GM03348 (cell line): ENCODE results near the gene DMD.
A peak's percentile ranks its signal among the peaks of the same experiment; 100 is the strongest.
"Not testable (repeated sequence)": the region's sequence is repeated elsewhere in the genome, so short reads cannot be mapped to it uniquely, and the experiment has no call there.

Experiments used
- DNase-seq: peaks from one replicate; pipeline ENCODE4 v3.0.0; 2012; ENCODE audit warnings: low spot score

The DMD gene

GRCh38 chrX:32016195-32016594 is 1195.2 kb downstream of the DMD start:
- DNase-seq, result no peak

DNA sequence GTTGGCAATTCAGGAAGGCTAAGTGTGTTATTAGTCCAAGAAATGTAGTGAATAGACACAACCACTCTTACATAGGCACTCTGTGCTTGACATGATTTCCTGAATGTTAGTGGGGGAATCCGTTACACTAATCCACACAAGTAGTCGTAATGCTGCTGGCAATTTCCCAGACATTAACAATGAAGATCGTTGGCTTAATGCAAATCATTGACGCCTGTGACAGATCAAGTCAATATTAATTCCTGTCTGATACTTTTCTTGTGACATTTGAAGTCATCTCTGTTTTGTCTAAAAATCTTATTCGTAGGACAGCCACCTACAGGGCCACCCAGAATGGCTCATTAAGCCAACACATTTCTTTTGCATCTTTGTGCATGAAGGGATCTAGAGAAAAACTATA is 1200.4 kb downstream of the DMD start:
- no peak for DNase-seq

- no peak for DNase-seq
Measured at GRCh38 chrX:32010212-32010611, 1201.1 kb downstream of the DMD start.

DNA sequence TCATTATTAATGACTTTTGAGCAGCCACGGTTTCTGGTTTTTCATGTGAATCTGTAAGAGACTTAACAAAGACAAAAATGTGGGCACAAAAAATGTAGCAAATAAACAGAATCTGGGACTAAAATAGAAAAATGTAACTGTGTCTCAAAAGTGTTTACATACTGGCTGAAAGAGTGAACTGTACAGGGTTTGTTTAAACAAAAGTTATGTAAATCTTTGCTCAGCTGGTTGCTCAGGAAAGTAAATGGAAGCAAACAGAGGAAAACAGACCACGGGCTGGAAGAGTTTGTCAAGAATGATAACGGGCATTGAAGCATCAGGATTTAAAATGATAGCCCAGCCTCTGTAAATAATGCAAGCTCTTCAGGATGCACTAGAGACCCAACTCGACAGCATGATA is 1217.7 kb downstream of the DMD start:
- no peak for DNase-seq

GRCh38 chrX:31988975-31989374 is 1222.4 kb downstream of the DMD start:
- no peak for DNase-seq

DNA sequence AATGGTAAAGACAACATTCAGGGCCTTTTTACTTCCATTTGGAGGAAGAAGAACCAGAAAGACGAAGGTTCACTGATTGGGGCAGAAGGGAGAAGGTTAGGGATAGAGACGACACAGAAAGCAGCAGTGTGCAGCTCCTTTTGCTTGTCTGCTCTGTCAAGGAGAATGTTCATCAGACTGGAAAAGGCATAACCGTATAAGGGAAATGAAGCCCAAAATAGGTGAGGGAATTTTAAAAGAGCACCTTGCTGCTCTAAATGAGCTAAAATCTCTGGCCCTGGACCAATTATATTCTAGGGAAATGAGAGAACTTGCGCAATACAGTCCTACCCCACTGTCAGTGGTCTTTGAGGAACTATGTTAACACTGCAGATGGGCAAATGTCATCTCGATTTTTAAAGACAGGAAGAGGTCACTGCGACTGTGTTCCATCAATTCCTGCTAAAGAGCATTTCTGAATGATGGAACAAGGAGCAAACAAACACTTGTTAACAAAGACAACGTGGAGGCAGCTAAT is 1229.7 kb downstream of the DMD start:
- DNase-seq, result no peak

GRCh38 chrX:31969714-31970113 is 1241.6 kb downstream of the DMD start:
- DNase-seq, result no peak

GRCh38 chrX:31962256-31962655 is 1249.1 kb downstream of the DMD start:
- no peak for DNase-seq

GRCh38 chrX:31934842-31935370 is 1276.4 kb downstream of the DMD start:
- no peak for DNase-seq

DNA sequence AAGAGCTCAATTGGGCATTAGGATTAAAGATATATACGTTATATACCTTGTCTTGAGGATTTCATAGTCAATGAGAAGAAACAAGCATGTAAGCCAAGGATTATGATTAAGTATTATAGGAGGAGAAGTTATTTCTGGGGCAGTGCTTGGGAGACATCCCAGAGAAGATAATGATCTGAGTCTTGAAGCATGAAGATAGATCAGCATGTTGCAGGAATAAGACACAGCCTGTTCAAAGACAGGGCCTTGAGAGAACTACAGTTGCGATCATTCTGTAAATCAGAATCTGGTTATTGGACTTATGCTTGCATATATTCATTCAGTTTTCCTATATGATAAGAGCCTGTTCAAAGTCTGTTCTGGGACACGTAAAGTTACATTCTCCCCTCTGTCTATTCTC is 1277.3 kb downstream of the DMD start:
- no peak for DNase-seq

DNA sequence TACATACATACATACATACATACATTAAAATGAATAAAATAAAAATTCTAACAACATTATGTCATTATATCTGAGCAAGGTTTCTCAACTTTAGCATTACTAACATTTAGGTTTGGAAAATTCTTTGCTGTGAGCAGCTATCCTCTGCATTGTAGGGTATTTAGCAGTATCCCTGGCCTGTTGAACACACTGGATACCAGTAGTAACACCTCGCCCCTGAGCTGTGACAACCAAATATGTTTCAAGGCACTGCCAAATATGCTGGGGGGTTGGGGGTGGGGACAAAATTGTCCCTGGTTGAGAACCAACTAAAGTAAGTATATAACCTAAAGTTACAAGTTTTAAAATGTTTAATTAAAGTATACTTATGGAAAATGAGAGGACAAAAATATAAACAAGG is 1278.6 kb downstream of the DMD start:
- no peak for DNase-seq

DNA sequence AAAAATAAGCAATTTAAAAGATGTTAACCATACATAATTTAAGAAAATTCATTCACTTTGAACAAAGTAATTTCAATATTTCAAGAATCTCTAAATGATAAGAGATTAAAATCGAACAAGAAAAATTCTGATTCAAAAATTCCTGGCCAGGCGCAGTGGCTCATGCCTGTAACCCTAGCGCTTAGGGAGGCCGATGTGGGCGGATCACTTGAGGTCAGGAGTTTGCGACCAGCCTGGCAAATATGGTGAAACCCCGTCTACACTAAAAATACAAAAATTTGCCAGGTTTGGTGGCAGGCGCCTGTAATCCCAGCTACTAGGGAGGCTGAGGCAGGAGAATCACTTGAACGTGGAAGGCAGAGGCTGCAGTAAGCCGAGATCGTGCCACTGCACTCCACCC is 1279.0 kb downstream of the DMD start:
- not testable (repeated sequence) for DNase-seq

DNA sequence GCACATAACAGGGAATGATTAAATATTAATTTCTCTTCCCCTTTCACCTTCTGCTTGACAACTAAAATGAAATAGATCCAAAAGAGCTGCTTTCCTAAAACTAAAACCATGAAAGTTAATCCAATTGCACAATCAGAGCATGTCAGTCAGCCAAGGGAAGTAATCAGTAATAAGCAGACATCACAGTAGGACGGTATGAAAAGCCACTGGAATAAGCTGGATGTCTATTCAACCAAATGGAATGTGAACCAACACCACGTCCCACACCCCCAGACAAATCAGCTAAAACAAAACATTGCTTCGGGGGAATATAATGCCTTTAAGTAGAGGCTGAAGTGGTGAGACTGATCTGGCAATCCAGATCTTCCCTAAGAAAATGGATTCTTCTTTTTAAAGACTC is 1280.1 kb downstream of the DMD start:
- peak; percentile 7 for DNase-seq

DNA sequence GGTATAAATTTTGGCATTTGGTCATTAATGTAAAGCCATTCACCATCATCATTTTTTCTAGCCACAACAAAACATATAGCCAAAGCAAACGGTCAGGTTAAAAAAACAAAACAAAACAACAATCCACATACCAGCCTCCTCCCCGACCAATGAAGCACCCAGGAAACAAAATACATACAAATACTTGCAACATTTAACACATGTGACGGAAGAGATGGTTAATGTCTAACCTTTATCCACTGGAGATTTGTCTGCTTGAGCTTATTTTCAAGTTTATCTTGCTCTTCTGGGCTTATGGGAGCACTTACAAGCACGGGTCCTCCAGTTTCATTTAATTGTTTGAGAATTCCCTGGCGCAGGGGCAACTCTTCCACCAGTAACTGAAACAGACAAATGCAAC is 1282.0 kb downstream of the DMD start:
- no peak for DNase-seq

- no peak for DNase-seq
Measured at GRCh38 chrX:31921236-31921635, 1290.1 kb downstream of the DMD start.

GRCh38 chrX:31909850-31910572 is 1301.3 kb downstream of the DMD start:
- no peak for DNase-seq

- no peak for DNase-seq
Measured at GRCh38 chrX:31894152-31894551, 1317.2 kb downstream of the DMD start.

DNA sequence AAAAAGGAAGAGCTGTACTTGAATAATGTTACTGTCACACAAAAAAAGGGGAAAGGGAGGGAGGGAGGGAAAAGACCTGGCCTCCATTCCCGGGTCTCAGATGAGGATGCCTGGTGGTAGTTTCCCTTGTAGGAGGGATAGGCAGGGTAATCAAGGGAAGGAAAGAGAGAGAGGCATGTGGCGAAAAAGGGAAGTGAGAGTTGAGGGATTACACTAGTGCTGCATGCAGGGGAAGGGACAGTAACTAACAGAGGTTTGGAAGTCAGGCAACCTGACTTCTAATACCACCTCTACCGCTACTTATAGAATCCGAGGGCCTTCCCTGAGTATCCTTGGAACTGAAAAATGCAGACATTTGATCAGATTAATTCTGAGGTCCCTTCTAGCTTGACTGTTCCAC is 1317.8 kb downstream of the DMD start:
- DNase-seq, result no peak

GRCh38 chrX:31889088-31889487 is 1322.3 kb downstream of the DMD start:
- no peak for DNase-seq

DNA sequence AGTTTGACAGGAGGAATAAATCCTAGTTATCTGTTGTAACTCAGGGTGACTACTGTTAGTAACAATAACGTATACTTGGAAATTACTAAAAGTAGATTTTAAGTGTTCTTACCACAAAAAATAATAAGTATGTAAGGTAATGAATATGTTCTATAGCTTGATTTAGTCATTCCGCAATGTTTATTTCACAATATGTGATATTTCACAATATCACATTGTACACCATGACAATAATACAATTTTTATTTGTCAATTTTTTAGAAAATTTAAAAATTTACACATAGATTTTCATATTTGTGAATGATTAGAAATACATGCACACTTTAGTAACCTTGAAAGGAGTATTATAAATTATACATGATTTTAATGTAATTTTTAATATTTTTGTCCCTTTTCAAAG is 1326.8 kb downstream of the DMD start:
- no peak for DNase-seq

DNA sequence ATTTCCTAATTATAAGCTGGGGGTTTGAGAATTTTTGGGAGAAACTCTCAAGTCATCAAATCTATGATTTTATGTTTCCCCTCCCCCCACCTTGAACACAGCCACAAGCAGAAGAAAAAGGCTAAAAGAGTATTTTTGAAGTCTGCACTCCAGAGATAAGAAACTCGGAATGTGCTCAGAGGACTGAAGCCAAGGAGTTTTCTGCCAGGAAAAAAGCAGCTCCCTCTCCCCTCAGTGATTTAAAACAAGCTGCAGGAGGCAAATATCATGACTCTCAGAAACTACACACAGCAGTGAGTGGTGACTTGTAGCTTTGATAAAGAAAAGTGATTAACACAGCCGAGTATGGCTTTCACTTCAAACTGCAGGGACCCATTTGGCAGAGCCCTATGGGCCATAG is 1339.3 kb downstream of the DMD start:
- DNase-seq, result no peak

DNA sequence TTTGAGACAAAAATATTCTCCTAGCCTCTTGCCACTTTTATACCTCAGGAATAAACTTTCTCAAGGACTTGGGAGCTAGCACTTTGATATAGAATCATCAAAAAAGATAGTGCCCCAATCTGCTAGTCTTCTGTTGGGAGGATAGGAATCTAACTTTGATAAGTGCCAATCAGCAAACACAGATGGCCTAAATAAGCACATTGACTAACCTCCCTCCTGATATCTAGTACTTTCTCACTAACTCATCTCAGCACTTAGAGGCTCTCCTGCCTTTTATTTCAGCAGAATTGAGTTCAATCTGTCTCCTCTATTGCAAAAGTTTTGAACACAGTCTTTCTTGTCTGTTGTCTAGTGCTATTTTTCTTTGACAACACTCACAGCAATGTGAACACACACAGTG is 1341.1 kb downstream of the DMD start:
- DNase-seq, result no peak

GRCh38 chrX:31860686-31861085 is 1350.7 kb downstream of the DMD start:
- DNase-seq, result no peak

DNA sequence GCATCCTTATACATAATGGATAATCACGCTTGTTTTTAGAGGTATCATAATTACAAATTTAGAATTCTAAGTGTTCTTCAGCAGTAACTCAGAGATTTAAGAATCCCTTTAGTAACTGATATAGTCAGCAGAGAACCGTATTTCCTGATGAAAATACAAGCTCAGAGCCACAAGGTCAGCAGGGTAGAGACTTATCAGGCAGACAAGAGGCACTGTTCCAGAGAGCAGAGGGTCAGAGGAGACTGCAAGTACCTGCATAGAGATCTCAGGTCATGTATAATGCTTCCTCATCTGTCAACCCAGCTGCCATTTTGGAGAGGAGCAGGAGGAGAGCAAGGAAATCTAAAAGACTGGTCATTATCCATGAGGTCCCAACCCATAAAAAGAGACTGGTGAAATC is 1352.4 kb downstream of the DMD start:
- no peak for DNase-seq
